ENCODE results near the gene MDN1.

DNA sequence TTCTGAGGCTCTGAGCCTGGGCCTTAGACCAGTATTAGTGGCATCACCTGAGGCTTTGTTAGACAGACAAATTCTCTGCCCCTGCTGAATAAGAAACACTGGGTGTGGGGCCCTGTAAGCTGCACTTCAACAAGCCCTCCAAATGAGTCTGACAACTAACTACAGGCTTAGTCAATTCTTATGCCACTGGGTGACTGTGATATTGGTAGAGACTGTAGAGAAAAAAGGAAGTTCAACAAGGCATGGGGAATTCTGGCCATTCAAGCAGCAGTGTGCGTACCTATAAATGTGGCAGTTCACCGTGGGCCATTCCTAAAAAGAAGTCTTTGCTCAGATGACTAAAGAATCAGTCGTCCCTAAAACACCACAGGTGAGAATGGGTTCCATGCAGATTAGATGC, 82.7 kb downstream of the MDN1 start:
- TF ChIP-seq EZH2 (IDR thresholded peaks at IDR 0.05; ENCODE audit: low read length, unreplicated experiment) = no peak
- TF ChIP-seq, protein P1, sequence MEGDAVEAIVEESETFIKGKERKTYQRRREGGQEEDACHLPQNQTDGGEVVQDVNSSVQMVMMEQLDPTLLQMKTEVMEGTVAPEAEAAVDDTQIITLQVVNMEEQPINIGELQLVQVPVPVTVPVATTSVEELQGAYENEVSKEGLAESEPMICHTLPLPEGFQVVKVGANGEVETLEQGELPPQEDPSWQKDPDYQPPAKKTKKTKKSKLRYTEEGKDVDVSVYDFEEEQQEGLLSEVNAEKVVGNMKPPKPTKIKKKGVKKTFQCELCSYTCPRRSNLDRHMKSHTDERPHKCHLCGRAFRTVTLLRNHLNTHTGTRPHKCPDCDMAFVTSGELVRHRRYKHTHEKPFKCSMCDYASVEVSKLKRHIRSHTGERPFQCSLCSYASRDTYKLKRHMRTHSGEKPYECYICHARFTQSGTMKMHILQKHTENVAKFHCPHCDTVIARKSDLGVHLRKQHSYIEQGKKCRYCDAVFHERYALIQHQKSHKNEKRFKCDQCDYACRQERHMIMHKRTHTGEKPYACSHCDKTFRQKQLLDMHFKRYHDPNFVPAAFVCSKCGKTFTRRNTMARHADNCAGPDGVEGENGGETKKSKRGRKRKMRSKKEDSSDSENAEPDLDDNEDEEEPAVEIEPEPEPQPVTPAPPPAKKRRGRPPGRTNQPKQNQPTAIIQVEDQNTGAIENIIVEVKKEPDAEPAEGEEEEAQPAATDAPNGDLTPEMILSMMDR (conservative IDR thresholded peaks at IDR 0.05; ENCODE audit: low read depth, low read length) = no peak
